ENCODE data around the gene PMIS2.
A peak's percentile ranks its signal among the peaks of the same experiment; 100 is the strongest.

PMIS2 gene

DNA sequence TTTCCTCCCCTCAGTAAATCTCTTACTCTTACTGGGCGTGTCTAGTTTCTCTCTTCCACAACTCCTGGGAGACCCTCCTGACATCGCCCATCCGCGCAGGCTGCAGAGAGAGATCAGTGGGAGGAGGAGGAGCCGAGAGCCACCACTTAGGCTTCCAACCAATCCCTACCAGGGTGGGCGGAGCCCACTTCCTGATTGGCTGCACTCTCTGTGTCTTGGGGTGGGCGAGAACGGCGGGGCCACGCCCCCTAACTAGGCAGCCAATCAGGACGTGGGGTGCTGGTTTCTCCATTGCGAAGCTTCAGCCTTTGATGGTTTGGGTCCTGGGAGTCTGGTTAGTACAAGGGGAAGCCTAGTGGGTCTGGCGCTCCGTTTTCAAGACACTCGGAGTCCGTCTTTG, at the start of gene PMIS2:
PMIS2 (plus strand) TSS at position 326 of the 400 bp plus-strand sequence. CDS start 87 bp downstream, outside the sequence.
- no peak for DNase-seq

DNA sequence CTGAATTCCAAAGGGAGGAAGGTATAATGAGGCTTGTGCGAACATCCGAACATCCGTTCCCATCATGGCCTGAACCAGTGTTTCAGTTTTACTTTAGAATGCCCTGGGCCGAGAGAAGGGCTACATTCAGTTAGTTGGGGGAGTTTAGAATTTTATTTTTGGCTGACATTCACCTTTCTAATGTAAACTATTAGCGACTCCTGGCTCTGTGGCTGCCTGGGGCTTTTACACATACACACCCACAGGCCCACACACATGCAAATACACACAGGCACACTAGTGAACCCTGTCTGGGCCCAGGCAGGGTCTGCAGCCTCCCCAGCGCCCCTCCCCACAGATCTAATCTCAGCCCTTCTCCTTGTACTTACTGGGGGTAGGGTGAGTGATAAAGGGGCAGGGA, 46.7 kb upstream of the PMIS2 start:
- no peak for DNase-seq

DNA sequence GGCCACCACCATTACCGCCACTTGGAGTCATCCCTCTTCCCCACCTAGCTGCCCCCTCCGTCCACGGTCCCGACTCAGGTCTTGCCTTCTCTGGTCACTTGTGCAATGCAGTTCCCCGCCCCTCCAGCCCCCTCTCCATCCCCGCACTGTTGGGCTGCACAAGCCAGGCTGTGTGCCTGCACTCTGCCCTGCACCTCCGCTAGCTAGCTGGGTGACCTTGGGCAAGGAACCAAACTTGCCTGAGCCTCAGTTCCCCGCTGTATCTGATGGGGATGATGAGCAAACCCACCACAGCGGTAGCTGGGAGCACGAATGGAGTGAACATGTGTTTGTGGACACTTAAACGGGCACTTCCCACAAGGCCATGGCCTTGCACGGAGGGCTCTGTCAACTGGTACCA, 46.1 kb upstream of the PMIS2 start:
- no peak for DNase-seq

DNA sequence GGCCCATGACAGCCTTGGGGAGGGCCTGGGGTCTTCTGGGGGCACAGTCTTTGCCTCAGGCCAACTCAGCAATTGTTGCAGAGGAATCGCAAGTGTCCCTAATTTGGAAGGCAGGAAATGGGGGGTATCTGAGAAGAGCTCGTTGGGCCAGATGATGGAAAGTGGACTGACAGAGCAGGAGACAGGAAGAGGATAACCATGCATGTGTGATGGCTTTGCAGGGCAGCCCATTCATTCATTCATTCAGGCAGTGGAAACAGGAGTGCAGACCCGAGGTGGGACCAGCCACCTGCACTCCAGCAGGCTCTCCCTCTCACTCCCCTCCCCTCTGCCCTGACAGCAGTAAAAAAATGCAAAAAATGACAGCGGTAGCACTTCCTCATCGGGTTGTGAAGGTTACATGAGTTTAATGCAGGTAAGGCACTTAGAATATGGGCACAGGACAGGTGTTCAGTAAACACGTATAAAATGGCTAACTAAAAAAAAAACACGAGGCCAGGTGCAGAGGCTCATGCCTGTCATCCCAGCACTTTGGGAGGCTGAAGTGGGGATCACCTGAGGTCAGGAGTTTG, 45.5 kb upstream of the PMIS2 start:
- DNase-seq = no peak

DNA sequence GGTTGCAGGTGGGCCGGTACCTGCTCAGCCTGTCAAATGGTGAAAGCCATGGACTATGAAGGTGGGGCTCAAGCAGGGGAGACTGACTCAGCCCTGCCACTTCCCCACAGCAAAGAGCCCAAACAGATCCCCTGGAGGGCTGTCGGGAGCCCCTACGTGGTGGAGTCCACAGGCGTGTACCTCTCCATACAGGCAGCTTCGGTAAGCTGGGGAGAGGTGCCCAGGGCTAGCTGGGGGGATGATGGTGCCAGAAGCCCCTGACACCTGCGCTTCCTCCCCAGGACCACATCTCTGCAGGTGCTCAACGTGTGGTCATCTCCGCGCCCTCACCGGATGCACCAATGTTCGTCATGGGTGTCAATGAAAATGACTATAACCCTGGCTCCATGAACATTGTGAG, 43.8 kb upstream of the PMIS2 start:
- DNase-seq = no peak

DNA sequence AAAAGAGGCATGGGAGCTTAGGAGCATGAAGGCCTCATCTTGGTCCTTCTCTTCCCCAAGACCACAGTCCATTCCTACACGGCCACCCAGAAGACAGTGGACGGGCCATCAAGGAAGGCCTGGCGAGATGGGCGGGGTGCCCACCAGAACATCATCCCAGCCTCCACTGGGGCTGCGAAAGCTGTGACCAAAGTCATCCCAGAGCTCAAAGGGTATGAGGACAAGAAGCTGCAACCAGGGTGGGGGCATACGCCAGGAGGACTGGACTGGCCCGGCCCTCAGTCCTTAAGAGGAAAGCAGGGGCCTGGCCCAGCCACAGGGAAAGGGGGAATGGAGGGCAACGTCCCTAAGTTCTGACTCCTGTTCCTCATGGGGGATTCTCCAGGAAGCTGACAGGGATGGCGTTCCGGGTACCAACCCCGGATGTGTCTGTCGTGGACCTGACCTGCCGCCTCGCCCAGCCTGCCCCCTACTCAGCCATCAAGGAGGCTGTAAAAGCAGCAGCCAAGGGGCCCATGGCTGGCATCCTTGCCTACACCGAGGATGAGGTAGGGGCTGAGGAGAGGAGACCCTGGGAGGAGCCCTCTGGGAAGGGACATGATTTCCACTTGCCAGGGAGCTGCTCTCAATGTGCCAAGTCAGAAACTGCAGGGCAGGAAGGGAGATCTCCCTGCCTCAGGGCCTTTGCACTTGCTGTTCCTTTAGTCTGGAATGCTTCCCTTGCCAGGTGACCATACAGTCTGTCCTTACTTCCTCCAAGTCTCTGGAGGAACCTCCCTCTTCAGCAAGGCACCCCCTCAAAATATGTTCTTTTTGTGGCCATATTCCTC, 42.5 kb upstream of the PMIS2 start:
- no peak for DNase-seq

DNA sequence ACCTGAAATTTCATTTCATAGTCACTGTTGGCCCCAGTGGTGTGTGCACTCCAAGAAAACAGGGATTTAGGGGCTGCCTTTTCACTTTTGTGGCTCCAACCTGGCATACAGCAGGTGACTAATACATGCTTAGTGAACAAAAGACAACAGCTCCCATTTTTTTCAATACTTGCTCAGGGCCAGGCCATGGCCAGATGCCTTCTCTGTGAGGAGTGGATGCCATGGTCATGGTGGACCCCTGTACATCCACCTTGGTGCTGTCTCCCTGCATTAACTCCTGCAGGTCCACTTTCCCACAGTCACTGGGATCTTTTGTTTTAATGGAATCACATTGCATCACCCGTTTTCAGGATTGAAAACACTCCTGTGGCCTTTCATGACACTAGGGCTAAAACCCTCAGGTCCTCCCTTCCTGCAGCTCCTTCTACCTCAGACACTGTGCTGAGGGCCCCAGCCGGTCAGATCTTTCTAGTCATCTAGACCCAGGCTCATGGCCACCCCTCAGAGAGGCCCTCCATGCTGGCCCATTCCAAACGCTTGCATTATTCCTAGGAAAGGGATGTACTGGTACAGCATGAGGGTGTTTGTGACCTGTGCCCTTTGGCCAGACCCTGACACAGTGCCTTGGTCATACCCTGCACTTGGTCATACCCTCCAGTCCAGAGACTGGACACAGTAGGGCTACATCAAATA, 41.7 kb upstream of the PMIS2 start:
- no peak for DNase-seq

DNA sequence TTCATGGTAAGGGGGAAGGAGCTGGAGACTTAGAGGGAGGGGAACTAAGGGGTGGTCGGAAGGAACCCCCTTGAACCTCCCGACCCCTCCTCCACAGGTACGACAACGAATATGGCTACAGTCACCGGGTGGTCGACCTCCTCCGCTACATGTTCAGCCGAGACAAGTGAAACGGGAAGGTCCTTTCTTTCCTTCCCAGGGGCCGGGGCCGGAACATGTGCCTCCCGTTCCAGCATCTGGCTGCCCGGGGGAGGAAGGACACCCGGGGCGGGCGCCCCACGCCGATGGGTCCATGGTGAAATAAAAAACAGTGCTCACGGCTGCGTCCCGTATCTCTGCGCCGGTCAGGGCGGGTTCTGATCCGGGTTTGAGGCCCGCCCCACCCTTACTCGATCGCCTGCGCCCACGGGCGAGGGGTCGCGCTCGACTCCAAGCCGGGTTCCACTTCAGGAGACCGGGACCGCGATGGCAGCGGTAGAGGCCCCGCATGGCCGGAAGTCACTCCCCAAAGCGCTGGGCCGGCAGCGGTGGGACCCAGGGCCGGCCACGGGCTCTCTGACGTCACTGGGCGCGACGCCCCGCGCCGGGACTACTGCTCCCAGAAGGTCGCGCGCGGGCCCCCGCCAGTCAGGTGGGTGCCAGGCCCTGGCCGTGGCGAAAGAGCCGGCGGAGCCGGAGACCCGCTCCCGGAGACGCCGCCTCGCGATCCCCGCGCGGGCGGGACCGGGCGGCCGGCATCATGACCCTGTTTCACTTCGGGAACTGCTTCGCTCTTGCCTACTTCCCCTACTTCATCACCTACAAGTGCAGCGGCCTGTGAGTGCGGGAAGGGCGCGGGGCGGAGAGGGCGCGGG, 40.7 kb upstream of the PMIS2 start, which contains the start of gene TMEM147:
TMEM147 (plus strand) TSS at position 626 of the 854 bp plus-strand sequence; CDS start at position 740, 114 bp downstream.
- DNase-seq = peak; percentile 94

DNA sequence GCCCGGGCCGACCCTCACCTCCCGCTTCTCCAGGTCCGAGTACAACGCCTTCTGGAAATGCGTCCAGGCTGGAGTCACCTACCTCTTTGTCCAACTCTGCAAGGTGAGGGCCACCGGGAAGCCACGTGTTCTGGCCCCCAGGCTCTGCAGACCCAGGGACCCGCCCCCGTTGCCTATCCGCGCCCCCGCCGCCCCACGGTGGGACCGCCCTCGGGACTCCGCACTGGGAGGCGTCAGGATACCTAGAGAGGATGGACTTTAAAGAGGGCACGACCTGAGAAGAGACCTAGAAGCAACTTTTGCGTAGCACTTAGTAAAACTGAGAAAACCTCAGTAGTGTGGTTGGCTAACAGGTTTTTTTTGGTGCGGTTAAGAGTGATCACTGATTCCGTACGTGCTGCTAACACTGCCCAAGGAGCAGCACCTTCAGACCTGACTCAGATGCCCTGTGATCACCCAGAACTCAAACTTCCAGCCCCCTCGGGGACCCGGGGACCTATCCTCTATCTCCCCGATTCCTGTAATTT, 40.1 kb upstream of the PMIS2 start:
- peak; percentile 89 for DNase-seq

DNA sequence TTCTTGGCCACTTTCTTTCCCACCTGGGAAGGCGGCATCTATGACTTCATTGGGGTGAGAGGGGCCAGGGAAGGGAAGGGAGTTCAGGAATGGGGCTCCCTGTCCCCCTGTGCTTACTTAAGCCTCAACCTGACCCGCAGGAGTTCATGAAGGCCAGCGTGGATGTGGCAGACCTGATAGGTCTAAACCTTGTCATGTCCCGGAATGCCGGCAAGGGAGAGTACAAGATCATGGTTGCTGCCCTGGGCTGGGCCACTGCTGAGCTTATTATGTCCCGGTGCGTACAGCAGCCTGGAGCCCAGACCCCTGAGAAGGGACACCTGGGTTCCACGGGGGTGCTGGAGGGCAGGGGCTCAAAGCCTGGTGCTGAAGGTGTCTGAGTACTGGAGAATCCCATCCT, 39.4 kb upstream of the PMIS2 start:
- no peak for DNase-seq

DNA sequence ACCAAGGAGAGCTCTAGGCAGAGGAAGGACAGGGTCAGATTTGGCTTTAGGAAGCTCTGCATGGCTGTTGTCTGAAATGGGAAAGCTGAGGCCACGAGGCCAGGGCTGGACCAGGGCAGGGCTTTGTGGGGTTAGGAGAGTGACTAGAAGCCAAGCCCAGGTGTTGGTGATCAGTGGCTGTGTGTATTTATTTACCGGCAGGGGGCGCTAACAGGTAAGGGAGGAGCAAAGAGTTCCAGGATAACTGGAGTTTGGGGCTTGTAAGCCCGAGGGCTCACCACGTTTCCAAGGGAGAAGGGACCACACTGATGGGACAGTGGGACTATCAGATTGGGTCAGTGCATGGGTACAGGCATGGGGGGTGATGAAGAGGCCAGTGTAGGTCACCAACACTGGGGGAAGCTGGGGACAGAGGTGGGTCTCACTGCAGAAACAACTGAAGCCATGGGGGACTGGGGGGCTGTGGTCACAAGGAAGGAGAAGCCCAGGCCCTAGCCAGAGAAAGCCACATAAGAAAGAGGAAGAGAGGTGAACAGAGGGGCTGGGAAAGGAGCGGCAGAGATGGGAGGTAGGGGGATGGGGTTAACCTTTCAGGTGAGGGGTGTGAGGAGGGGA, 36.7 kb upstream of the PMIS2 start:
- peak; percentile 75 for DNase-seq

DNA sequence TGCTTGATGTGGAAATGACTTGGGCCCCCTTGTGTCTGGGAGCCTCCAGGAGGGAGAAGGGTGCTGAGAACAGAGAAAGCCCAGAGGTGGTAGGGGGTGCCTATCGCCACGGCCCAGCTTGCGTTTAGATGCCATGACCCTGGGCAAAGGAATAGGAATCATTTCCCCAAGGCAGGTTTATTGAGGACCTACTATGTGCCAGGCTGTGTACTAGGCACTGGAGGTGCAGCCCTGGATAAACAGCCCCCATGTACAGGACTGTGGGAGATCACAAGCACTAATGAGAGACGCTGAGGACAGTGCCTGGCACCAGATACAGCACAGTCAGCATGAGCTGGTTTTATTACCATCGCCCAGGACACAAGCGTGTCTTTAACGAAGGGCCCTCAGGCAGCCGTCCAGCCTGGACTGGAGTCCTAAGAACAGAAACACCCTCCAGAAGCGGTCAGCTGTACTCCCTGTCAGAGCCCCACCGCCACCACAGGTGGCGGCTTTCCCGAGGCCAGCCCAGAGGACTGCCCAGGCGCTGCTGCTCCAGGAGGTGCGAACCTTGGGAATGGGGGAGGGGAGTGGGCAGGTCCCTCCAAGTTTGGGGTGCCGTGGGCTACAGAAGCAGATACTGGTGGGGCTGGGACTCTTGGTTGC, 36.0 kb upstream of the PMIS2 start:
- DNase-seq = no peak

DNA sequence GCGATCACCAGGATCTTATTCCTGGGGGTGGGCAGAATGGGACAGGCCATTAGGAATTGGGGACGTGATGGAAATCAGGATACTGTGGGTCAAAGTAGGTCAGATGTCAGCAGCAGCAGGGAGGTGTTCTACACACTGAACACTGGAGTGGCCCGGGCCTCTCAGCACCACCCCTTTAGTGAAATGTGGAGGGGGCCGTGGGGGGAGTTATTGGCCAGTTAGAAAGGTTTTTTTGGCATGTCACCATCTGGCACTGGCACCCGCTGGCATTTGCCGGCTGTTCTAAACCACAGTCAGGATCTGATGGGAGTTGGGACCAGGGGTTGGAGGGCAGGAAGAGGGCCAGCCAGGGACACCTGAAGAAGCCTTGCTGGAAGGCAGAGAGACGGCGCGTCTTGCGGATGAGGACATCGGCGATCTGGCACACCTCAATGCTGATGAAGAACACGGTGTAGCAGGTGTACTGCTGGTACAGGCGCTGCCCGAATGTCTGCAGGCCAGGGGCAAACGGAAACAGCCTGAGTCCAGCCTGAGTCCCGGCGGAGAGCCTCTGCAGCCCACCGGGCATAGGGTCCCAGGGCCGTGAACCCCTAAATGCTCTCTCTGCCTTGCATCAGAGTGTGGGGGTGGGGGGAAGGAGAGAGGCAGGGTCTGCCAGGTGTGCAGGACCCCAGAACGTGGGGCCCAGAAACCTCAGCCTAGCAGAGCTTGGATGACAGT, 34.7 kb upstream of the PMIS2 start:
- DNase-seq = no peak

DNA sequence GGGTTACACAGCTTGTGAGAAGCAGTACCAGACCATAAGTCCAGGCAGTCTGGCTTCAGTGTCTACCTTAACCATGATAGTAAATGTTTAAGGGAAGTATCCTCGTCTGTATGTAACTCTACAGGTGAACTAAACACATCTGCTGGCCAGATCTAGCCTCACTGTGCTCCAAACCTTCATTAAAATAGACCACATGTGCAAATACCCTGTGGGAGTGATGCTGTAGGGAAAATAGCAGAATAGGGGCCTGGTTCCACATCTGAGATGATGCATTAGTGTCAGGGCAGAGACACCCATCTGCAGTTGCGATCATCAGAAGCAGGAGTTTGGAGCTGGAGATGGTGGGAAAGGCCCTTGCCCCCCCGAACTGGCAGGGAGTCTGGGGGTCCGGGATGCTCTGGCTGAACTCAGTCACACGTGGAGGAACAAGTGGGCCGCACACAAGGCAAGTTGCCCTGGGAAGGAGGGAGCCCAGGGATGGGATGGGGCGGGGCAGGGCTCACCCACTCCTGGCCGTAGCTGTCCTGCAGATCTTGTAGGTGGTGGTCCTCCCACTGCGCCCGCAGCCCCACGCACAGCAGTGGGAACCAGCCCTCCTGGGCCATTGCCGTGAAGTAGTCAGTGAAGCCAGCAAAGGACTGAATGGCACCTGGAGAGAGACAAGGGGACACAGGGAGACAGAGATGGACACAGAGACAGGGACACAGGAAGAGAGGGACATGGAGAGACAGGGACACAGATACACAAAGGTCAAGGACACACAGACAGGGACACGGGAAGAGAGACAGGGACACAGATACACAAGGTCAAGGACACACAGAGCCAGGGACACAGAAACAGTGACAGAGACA, 33.2 kb upstream of the PMIS2 start:
- no peak for DNase-seq

DNA sequence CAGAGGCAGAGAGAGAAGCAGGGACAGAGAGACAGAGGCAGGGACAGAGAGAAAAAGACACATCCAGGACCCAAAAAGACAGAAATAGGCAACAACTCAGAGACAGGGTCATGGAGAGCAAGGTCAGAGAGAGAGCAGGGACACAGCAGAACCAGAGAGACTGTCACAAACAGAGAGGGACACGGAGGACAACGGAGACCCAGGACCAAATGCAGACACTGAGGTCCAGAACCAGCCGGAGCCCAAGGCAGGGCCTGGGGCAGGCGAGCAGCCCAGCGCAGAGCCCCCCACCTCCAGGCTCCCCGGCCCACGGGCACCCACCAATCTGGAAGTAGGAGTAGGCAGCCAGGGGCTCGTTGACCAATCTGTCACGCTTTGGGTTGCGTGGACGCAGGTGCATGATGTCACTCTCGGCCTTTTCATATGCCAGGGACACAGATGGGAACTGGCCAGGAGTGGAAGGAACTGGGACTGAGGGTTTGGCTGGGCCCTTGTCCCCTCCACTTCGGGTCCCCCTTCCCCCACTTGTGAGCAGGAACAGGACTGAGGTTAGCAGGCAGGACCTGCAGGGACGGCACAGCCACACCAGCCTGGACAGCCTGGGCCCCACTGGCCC, 32.5 kb upstream of the PMIS2 start:
- no peak for DNase-seq

DNA sequence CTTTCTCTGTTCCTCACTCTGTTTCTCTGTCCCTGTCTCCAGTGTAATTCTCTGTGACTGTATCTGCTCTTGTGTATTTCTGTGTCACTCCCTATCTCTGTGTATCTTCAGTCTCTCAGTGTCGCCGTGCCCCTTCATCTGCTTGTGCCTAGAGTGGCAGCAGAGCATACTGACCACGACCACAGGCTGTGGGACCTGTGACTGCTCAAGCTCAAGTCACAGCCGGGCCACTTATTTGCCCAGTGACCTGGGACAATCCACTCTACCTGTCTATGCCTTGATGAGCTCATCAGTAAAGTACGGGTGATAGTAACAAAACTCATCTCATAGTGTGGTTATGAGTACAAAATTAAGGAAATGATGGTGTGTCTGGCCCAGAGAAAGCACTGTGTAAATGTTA, 31.9 kb upstream of the PMIS2 start:
- DNase-seq = no peak

DNA sequence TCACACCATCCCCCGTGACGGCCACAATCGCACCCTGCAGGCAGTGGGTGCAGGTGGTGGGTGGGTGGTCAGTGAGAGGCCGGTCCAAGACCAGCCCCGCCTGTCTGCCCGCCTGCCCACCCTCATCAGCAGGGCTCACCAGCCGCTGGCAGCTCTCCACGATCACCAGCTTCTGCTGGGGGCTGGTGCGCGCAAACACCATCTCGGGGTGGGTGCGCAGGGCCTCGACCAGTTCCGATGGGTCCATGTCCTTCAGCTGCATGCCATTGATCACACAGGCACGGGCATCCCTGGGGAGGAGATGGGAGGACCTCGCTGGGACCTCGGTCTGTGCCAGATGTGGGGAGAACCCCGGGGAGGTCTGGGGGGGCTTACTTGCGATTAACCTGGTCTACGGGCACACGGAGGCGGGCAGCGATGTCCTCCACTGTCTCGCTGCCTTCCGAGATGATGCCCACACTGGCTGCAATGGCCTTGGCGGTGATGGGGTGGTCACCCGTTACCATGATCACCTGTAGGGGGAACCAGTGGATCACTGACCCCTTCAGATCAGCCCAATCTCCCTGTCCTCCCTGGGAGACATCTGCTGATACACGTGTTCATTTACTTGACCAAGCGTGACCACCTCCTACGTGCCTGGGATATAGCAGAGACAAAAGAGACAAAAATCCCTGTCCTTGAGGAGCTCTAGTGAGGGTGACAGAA, 30.5 kb upstream of the PMIS2 start:
- DNase-seq = no peak

DNA sequence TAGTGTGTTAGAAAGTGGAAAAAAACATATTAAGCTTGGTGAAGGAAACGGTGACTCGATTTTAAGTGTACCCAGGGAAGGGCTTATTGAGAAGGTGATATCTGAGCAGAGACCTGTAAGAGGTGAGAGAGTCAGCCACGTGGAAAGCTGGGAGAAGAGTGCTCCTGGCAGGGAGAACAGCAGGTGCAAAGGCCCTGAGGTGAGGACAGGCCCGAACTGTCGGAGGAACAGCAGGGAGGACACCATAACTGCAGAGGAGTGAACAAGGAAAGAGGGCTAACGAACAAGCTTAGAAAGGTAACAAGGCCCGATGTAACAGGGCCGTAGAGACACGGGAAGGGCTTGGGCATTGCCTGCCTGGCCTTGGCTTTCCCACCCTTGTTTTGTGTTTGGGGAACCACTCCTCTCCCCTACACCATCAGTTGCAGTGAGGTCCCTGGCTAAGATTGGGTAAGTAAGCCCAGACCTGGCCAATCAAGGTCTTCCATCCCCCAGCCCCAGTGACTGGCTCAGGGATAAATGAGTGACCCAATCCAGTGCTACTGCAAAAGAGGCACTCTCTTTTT, 29.9 kb upstream of the PMIS2 start:
- DNase-seq = no peak

Measured in activated CD8-positive, alpha-beta memory T cell treated with anti-CD3 and anti-CD28 coated beads for 24 hours (primary cell).